Measurements from ENCODE around the gene CDH16. TPM values are rescaled to one million over a fixed set of nuclear protein-coding genes. Genes with fewer than 3 reads are reported as not detected.
A peak's percentile ranks its signal among the peaks of the same experiment; 100 is the strongest.
"Not testable (repeated sequence)": the region's sequence is repeated elsewhere in the genome, so short reads cannot be mapped to it uniquely, and the experiment has no call there.

CDH16 gene
- total and polyA plus RNA-seq, 2 donors: 0.05 to 0.78 TPM

- H3K27ac ChIP-seq (ENCODE audit: low read depth in 1 of 2, low read length in 1 of 2); H3K9me3 ChIP-seq (ENCODE audit: control insufficient read depth in 2 of 2, insufficient read depth in 1 of 2, low read length in 1 of 2); H3K4me3 ChIP-seq (ENCODE audit: low read length in 2 of 2); H3K4me1 ChIP-seq (ENCODE audit: control insufficient read depth in 2 of 2, insufficient read depth in 2 of 2, low read length in 2 of 2); H3K36me3 ChIP-seq (ENCODE audit: control insufficient read depth in 2 of 2, insufficient read depth in 2 of 2, low read length in 1 of 2); DNase-seq (ENCODE audit: low read depth in 6 of 9, low spot score in 9 of 9): not testable (repeated sequence)
- 95% methylated on average over 1 of the region's 1 CpG for WGBS
- peaks cover 10 to 32% of the 10 kb centered on the region in 2 donors for H3K27me3 ChIP-seq (ENCODE audit: control insufficient read depth in 2 of 2, insufficient read depth in 1 of 2, low read length in 1 of 2)
Observed at GRCh38 chr16:66956154-66956457, 37.4 kb upstream of the CDH16 start.

GRCh38 chr16:66955363-66956153 is 36.9 kb upstream of the CDH16 start:
- not testable (repeated sequence) for H3K4me1 ChIP-seq (ENCODE audit: control insufficient read depth in 2 of 2, insufficient read depth in 2 of 2, low read length in 2 of 2); H3K27ac ChIP-seq (ENCODE audit: low read depth in 1 of 2, low read length in 1 of 2); H3K9me3 ChIP-seq (ENCODE audit: control insufficient read depth in 2 of 2, insufficient read depth in 1 of 2, low read length in 1 of 2); DNase-seq (ENCODE audit: low read depth in 6 of 9, low spot score in 9 of 9); H3K36me3 ChIP-seq (ENCODE audit: control insufficient read depth in 2 of 2, insufficient read depth in 2 of 2, low read length in 1 of 2); H3K4me3 ChIP-seq (ENCODE audit: low read length in 2 of 2)
- H3K27me3 ChIP-seq (ENCODE audit: control insufficient read depth in 2 of 2, insufficient read depth in 1 of 2, low read length in 1 of 2): peaks cover 10 to 38% of the 10 kb centered on the region in 2 donors
- WGBS: 93% methylated on average over 17 of the region's 17 CpGs

- peaks cover 19 to 49% of the 10 kb centered on the region in 2 donors for H3K27me3 ChIP-seq (ENCODE audit: control insufficient read depth in 2 of 2, insufficient read depth in 1 of 2, low read length in 1 of 2)
- H3K36me3 ChIP-seq (ENCODE audit: control insufficient read depth in 2 of 2, insufficient read depth in 2 of 2, low read length in 1 of 2): no peaks in the 10 kb centered on the region
- no peaks in the 10 kb centered on the region for H3K9me3 ChIP-seq (ENCODE audit: control insufficient read depth in 2 of 2, insufficient read depth in 1 of 2, low read length in 1 of 2)
- no peaks in the 10 kb centered on the region for H3K4me1 ChIP-seq (ENCODE audit: control insufficient read depth in 2 of 2, insufficient read depth in 2 of 2, low read length in 2 of 2)
- no peak overlapping the region for H3K27ac ChIP-seq (ENCODE audit: low read depth in 1 of 2, low read length in 1 of 2)
- WGBS: 26% methylated on average over 8 of the region's 8 CpGs
- DNase-seq (ENCODE audit: low read depth in 6 of 9, low spot score in 9 of 9): peak in 8 of 9 donors; percentile 52 to 83 (median 59)
- H3K4me3 ChIP-seq (ENCODE audit: low read length in 2 of 2): no peak overlapping the region
Observed at GRCh38 chr16:66954097-66954659, 35.5 kb upstream of the CDH16 start.

- Histone ChIP-seq H3K27ac (ENCODE audit: low read depth in 1 of 2, low read length in 1 of 2) (no peak overlapping the region), H3K9me3 (ENCODE audit: control insufficient read depth in 2 of 2, insufficient read depth in 1 of 2, low read length in 1 of 2) (no peaks in the 10 kb centered on the region), H3K4me3 (ENCODE audit: low read length in 2 of 2) (no peak overlapping the region), H3K4me1 (ENCODE audit: control insufficient read depth in 2 of 2, insufficient read depth in 2 of 2, low read length in 2 of 2) (no peaks in the 10 kb centered on the region), H3K27me3 (ENCODE audit: control insufficient read depth in 2 of 2, insufficient read depth in 1 of 2, low read length in 1 of 2) (peaks cover 25 to 55% of the 10 kb centered on the region in 2 donors), H3K36me3 (ENCODE audit: control insufficient read depth in 2 of 2, insufficient read depth in 2 of 2, low read length in 1 of 2) (no peaks in the 10 kb centered on the region)
- no peak for DNase-seq (ENCODE audit: low read depth in 6 of 9, low spot score in 9 of 9)
- WGBS: 88% methylated on average over 10 of the region's 10 CpGs
Observed at GRCh38 chr16:66953462-66954096, 34.9 kb upstream of the CDH16 start.

- H3K27ac ChIP-seq (ENCODE audit: low read depth in 1 of 2, low read length in 1 of 2): no peak overlapping the region
Observed at GRCh38 chr16:66952430-66953110, 33.9 kb upstream of the CDH16 start.

GRCh38 chr16:66950971-66951790 is 32.5 kb upstream of the CDH16 start:
- Histone ChIP-seq H3K4me1 (ENCODE audit: control insufficient read depth in 2 of 2, insufficient read depth in 2 of 2, low read length in 2 of 2) (peaks cover 0 to 10% of the 10 kb centered on the region in 2 donors), H3K27me3 (ENCODE audit: control insufficient read depth in 2 of 2, insufficient read depth in 1 of 2, low read length in 1 of 2) (peaks cover 36 to 72% of the 10 kb centered on the region in 2 donors), H3K36me3 (ENCODE audit: control insufficient read depth in 2 of 2, insufficient read depth in 2 of 2, low read length in 1 of 2) (no peaks in the 10 kb centered on the region), H3K4me3 (ENCODE audit: low read length in 2 of 2) (no peak overlapping the region), H3K9me3 (ENCODE audit: control insufficient read depth in 2 of 2, insufficient read depth in 1 of 2, low read length in 1 of 2) (no peaks in the 10 kb centered on the region), H3K27ac (ENCODE audit: low read depth in 1 of 2, low read length in 1 of 2) (no peak overlapping the region)
- no peak for DNase-seq (ENCODE audit: low read depth in 6 of 9, low spot score in 9 of 9)
- 91% methylated on average over 4 of the region's 4 CpGs for WGBS

More at GRCh38 chr16:66952430-66953110, 33.9 kb upstream of the CDH16 start:
- peaks cover 29 to 60% of the 10 kb centered on the region in 2 donors for H3K27me3 ChIP-seq (ENCODE audit: control insufficient read depth in 2 of 2, insufficient read depth in 1 of 2, low read length in 1 of 2)
- peaks cover 0 to 10% of the 10 kb centered on the region in 2 donors for H3K4me1 ChIP-seq (ENCODE audit: control insufficient read depth in 2 of 2, insufficient read depth in 2 of 2, low read length in 2 of 2)
- WGBS: 93% methylated on average over 7 of the region's 7 CpGs
- H3K9me3 ChIP-seq (ENCODE audit: control insufficient read depth in 2 of 2, insufficient read depth in 1 of 2, low read length in 1 of 2): no peaks in the 10 kb centered on the region
- no peak for DNase-seq (ENCODE audit: low read depth in 6 of 9, low spot score in 9 of 9)
- no peak overlapping the region for H3K4me3 ChIP-seq (ENCODE audit: low read length in 2 of 2)
- no peaks in the 10 kb centered on the region for H3K36me3 ChIP-seq (ENCODE audit: control insufficient read depth in 2 of 2, insufficient read depth in 2 of 2, low read length in 1 of 2)

- Histone ChIP-seq H3K36me3 (ENCODE audit: control insufficient read depth in 2 of 2, insufficient read depth in 2 of 2, low read length in 1 of 2) (no peaks in the 10 kb centered on the region), H3K27me3 (ENCODE audit: control insufficient read depth in 2 of 2, insufficient read depth in 1 of 2, low read length in 1 of 2) (peaks cover 36 to 72% of the 10 kb centered on the region in 2 donors), H3K9me3 (ENCODE audit: control insufficient read depth in 2 of 2, insufficient read depth in 1 of 2, low read length in 1 of 2) (no peaks in the 10 kb centered on the region), H3K4me1 (ENCODE audit: control insufficient read depth in 2 of 2, insufficient read depth in 2 of 2, low read length in 2 of 2) (peaks cover 0 to 10% of the 10 kb centered on the region in 2 donors), H3K27ac (ENCODE audit: low read depth in 1 of 2, low read length in 1 of 2) (no peak overlapping the region), H3K4me3 (ENCODE audit: low read length in 2 of 2) (no peak overlapping the region)
- 83% methylated on average over 2 of the region's 2 CpGs for WGBS
- no peak for DNase-seq (ENCODE audit: low read depth in 6 of 9, low spot score in 9 of 9)
Observed at GRCh38 chr16:66950437-66950836, 31.8 kb upstream of the CDH16 start.

- Histone ChIP-seq H3K4me3 (ENCODE audit: low read length in 2 of 2) (no peak overlapping the region), H3K36me3 (ENCODE audit: control insufficient read depth in 2 of 2, insufficient read depth in 2 of 2, low read length in 1 of 2) (no peaks in the 10 kb centered on the region), H3K27me3 (ENCODE audit: control insufficient read depth in 2 of 2, insufficient read depth in 1 of 2, low read length in 1 of 2) (peaks cover 36 to 72% of the 10 kb centered on the region in 2 donors), H3K27ac (ENCODE audit: low read depth in 1 of 2, low read length in 1 of 2) (no peak overlapping the region), H3K9me3 (ENCODE audit: control insufficient read depth in 2 of 2, insufficient read depth in 1 of 2, low read length in 1 of 2) (no peaks in the 10 kb centered on the region), H3K4me1 (ENCODE audit: control insufficient read depth in 2 of 2, insufficient read depth in 2 of 2, low read length in 2 of 2) (peaks cover 0 to 10% of the 10 kb centered on the region in 2 donors)
- whole genome bisulfite sequencing: 83% methylated on average over 6 of the region's 6 CpGs
- DNase-seq (ENCODE audit: low read depth in 6 of 9, low spot score in 9 of 9): no peak
Observed at GRCh38 chr16:66949472-66949871, 30.8 kb upstream of the CDH16 start.

Measured in thymus (tissue), 11 donors.